Caco-2 (cell line): ENCODE data around the gene IFI27L1. TPM values are rescaled to one million over a fixed set of nuclear protein-coding genes. Genes with fewer than 3 reads are reported as not detected.

Experiments used
- BruUV-seq: library from RNA; stranded (reverse); fragments of 400-500 nt; replicated peaks from 2 replicates; lab custom pipeline; 2021; lab: Mats Ljungman, UMichigan
- CTCF ChIA-PET: fragments of 300-600 bp; sonication (Branson Sonifier 250); formaldehyde crosslinking; loops from one replicate; lab custom pipeline; 2022; ENCODE audit warnings: antibody characterized with exemption; lab: Charles Lee
- POLR2A ChIA-PET: fragments of 300-600 bp; sonication (Branson Sonifier 250); formaldehyde crosslinking; loops from one replicate; lab custom pipeline; 2022; ENCODE audit warnings: antibody characterized with exemption; lab: Charles Lee
- DNase-seq, 2 experiments: peaks; one replicate each; pipeline versions ENCODE4 v3.0.0 to v3.0.0-alpha.2; 2020 to 2022
- H3K27me3 ChIP-seq: replicated peaks from 2 replicates; pipeline ENCODE4 v1.6.0; 2011; ENCODE audit warnings: low read length; ENCODE audit not compliant: control insufficient read depth, insufficient read depth
- H3K36me3 ChIP-seq: 2 replicates; pipeline ENCODE4 v1.5.1; 2011; ENCODE audit warnings: low read length; ENCODE audit not compliant: control insufficient read depth, insufficient read depth
- H3K4me1 ChIP-seq: fragments of 250-450 bp; sonication (Bioruptor Pico); 2 replicates; pipeline ENCODE4 v1.5.1; 2020; ENCODE audit warnings: mild to moderate bottlenecking
- H3K4me3 ChIP-seq: 2 replicates; pipeline ENCODE4 v1.5.1; 2011; ENCODE audit warnings: low read depth, mild to moderate bottlenecking, control low read depth, low read length
- H3K9me3 ChIP-seq: fragments of 250-450 bp; sonication (Bioruptor Pico); 2 replicates; pipeline ENCODE4 v1.5.1; 2020; ENCODE audit warnings: mild to moderate bottlenecking, moderate library complexity
- H3K27ac Mint-ChIP-seq: one replicate; pipeline ENCODE4 v1.8.0; 2022; ENCODE audit warnings: mixed read lengths; ENCODE audit not compliant: unreplicated experiment
- H3K27me3 Mint-ChIP-seq: one replicate; pipeline ENCODE4 v1.8.0; 2022; ENCODE audit warnings: mixed read lengths; ENCODE audit not compliant: insufficient read depth, unreplicated experiment
- H3K36me3 Mint-ChIP-seq: one replicate; pipeline ENCODE4 v1.8.0; 2022; ENCODE audit warnings: mild to moderate bottlenecking, mixed read lengths; ENCODE audit not compliant: insufficient read depth, unreplicated experiment
- H3K4me1 Mint-ChIP-seq: one replicate; pipeline ENCODE4 v1.8.0; 2022; ENCODE audit warnings: low read depth, mixed read lengths; ENCODE audit not compliant: unreplicated experiment
- H3K4me3 Mint-ChIP-seq: one replicate; pipeline ENCODE4 v1.8.0; 2022; ENCODE audit warnings: mild to moderate bottlenecking, moderate library complexity, mixed read lengths; ENCODE audit not compliant: unreplicated experiment
- H3K9me3 Mint-ChIP-seq: one replicate; pipeline ENCODE4 v1.8.0; 2022; ENCODE audit warnings: mixed read lengths; ENCODE audit not compliant: unreplicated experiment
- CTCF ChIP-seq, 2 experiments: fragments of 200-600 bp in 1 of 2; IDR thresholded peaks; 1 replicate in 1 of 2; 2 replicates in 1 of 2; pipeline versions ENCODE4 v1.5.1 to v1.8.0; 2011 to 2022; ENCODE audit warnings: antibody characterized with exemption in 1 of 2, control low read depth in 1 of 2, inconsistent platforms in 1 of 2, low read depth in 1 of 2, low read length in 1 of 2, mild to moderate bottlenecking in 1 of 2, moderate library complexity in 1 of 2; ENCODE audit not compliant: insufficient read depth in 1 of 2, severe bottlenecking in 1 of 2, unreplicated experiment in 1 of 2
- intact Hi-C: fragments of 100-400 bp; cut with micrococcal nuclease; formaldehyde crosslinking; loops from one replicate; pipeline ENCODE4 v1.10.0; 2022; ENCODE audit not compliant: unreplicated experiment
- total RNA-seq: library from RNA; stranded (reverse); gene quantifications from 2 replicates; pipeline ENCODE4 v1.2.3, GENCODE V29; 2022

IFI27L1 gene
- total RNA-seq, 1 experiment from 2014 or later: 13.6 TPM

DNA sequence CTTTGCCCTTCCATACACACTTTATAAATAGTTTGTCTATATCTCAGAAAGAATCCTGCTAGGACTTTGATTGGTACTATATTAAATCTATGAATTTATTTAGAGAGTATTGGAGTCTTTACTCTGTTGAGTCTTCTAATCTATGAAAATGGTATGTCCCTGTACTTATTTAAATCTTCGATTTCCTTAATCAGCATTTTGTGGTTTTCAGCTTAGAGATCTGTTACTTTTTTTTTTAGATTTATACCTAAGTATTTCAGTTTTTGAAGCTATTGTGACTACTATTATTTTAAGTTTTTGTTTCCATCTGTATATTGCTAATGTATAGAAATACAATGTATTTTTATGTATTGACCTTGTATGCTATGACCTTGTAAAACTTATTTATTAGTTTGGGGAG, 61.7 kb downstream of the IFI27L1 start:
- Mint-ChIP-seq H3K27ac (no peak overlapping the region), H3K36me3 (no peaks in the 10 kb centered on the region), H3K27me3 (peaks cover 3% of the 10 kb centered on the region), H3K4me3 (no peak overlapping the region), H3K9me3 (no peaks in the 10 kb centered on the region), H3K4me1 (no peaks in the 10 kb centered on the region)
- no peak for DNase-seq
- no peak for TF ChIP-seq CTCF (IDR thresholded peaks at IDR 0.05; ENCODE audit: insufficient read depth in 1 of 2, low read depth in 1 of 2, low read length in 1 of 2, severe bottlenecking in 1 of 2, unreplicated experiment in 1 of 2)
- POLR2A ChIA-PET: no interaction called here
- CTCF ChIA-PET: no interaction called here
- H3K4me1 ChIP-seq: no peaks in the 10 kb centered on the region
- no TSS peak for BruUV-seq
- H3K27me3 ChIP-seq: no peaks in the 10 kb centered on the region
- intact Hi-C loops: no loop called here
- no peaks in the 10 kb centered on the region for H3K9me3 ChIP-seq
- H3K4me3 ChIP-seq: no peak overlapping the region
- no peaks in the 10 kb centered on the region for H3K36me3 ChIP-seq

DNA sequence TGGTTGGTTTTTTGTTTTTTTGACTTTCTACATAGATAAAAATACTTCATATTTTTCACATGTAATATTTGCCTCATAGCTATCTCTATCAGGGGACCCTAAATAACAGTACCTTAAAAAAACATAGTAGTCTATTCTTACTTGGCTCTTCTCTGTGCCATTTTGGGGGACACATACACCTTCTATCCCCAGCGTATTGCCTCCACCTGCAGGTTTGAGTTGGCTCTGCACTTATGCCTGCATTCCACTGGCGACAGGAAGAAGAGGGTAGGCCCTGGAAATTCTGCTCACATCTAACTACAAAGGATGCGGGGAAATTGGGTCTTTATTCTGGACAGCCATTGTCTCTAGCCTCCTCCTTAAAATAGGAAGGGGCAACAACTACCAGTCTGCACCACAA, 62.1 kb downstream of the IFI27L1 start:
- H3K36me3 ChIP-seq: no peaks in the 10 kb centered on the region
- Mint-ChIP-seq H3K4me3 (no peak overlapping the region), H3K27me3 (peaks cover 4% of the 10 kb centered on the region), H3K27ac (no peak overlapping the region), H3K9me3 (no peaks in the 10 kb centered on the region), H3K36me3 (no peaks in the 10 kb centered on the region), H3K4me1 (no peaks in the 10 kb centered on the region)
- DNase-seq: peak in 1 of 2 experiments; percentile 20
- no peak overlapping the region for H3K4me3 ChIP-seq
- no TSS peak for BruUV-seq
- intact Hi-C loops: no loop called here
- no peaks in the 10 kb centered on the region for H3K27me3 ChIP-seq
- CTCF ChIA-PET: no interaction called here
- H3K4me1 ChIP-seq: no peaks in the 10 kb centered on the region
- H3K9me3 ChIP-seq: no peaks in the 10 kb centered on the region
- POLR2A ChIA-PET: no interaction called here
- TF ChIP-seq CTCF (IDR thresholded peaks at IDR 0.05; ENCODE audit: insufficient read depth in 1 of 2, low read depth in 1 of 2, low read length in 1 of 2, severe bottlenecking in 1 of 2, unreplicated experiment in 1 of 2): peak; percentile 36 to 52

DNA sequence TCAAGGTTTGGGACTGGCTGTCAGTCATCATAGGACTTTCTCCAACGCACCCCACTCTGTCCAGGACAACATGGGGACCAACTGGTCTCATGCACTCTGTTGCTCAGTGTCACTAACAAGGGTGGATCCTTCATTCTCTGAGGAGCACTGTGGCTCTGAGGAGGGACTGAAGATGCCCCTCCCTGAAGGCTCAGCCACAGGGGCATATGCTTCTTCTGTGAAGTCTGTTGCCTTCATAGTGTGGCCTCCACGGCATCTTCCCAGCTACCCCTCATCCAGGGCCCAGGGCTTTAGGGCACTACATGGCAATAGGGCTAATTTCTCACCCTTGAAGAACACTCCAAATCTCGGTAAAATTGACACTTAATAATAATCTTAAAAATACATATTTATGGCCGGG, 62.6 kb downstream of the IFI27L1 start:
- H3K36me3 ChIP-seq: no peaks in the 10 kb centered on the region
- H3K9me3 Mint-ChIP-seq: no peaks in the 10 kb centered on the region
- no peaks in the 10 kb centered on the region for H3K9me3 ChIP-seq
- CTCF ChIA-PET: interaction anchor here (0.7 kb wide), 1 partner anchor 207 kb away, joined by 3 read pairs; no protein-coding TSS in a partner anchor
- no peak overlapping the region for H3K27ac Mint-ChIP-seq
- POLR2A ChIA-PET: no interaction called here
- no peaks in the 10 kb centered on the region for H3K4me1 ChIP-seq
- H3K36me3 Mint-ChIP-seq: no peaks in the 10 kb centered on the region
- no peak for TF ChIP-seq CTCF (IDR thresholded peaks at IDR 0.05; ENCODE audit: insufficient read depth in 1 of 2, low read depth in 1 of 2, low read length in 1 of 2, severe bottlenecking in 1 of 2, unreplicated experiment in 1 of 2)
- no TSS peak for BruUV-seq
- no peak overlapping the region for H3K4me3 Mint-ChIP-seq
- no peaks in the 10 kb centered on the region for H3K27me3 ChIP-seq
- DNase-seq: no peak
- H3K27me3 Mint-ChIP-seq: peaks cover 8% of the 10 kb centered on the region
- H3K4me3 ChIP-seq: no peak overlapping the region
- intact Hi-C loops: no loop called here
- H3K4me1 Mint-ChIP-seq: no peaks in the 10 kb centered on the region
